CD4-positive, alpha-beta T cell (primary cell): ENCODE data around the gene COL24A1. TPM values are rescaled to one million over a fixed set of nuclear protein-coding genes. Genes with fewer than 3 reads are reported as not detected.

Source experiments
- ATAC-seq: fragments of 200-7000 bp; cut with Tn5 transposase; one replicate; pipeline ENCODE4 v1.10.0; 2022; ENCODE audit warnings: mild to moderate bottlenecking; ENCODE audit not compliant: poor library complexity
- CTCF ChIA-PET: fragments of 350-600 bp; sonication (Branson Sonifier 250); formaldehyde crosslinking; loops from one replicate; lab custom pipeline; 2021; ENCODE audit warnings: antibody characterized with exemption, inconsistent platforms; lab: Charles Lee
- POLR2A ChIA-PET: fragments of 350-600 bp; sonication (Branson Sonifier 250); formaldehyde crosslinking; loops from one replicate; lab custom pipeline; 2021; ENCODE audit warnings: antibody characterized with exemption, inconsistent platforms; lab: Charles Lee
- DNase-seq, 14 experiments: peaks; one replicate each; pipeline ENCODE4 v3.0.0-alpha.2; 2013 to 2020; ENCODE audit warnings: mixed read lengths in 2 of 14
- H3K27ac ChIP-seq, 2 donors: one replicate each; pipeline versions ENCODE4 v1.5.1 to v1.7.0; 2013; ENCODE audit warnings: low read length in 2 of 2, low read depth in 1 of 2, mild to moderate bottlenecking in 1 of 2
- H3K27me3 ChIP-seq, 2 experiments: 1 replicate in 1 of 2; 2 replicates in 1 of 2; pipeline versions ENCODE4 v1.6.1 to v1.7.0; 2013; ENCODE audit warnings: low read length in 2 of 2, control low read depth in 1 of 2, mild to moderate bottlenecking in 1 of 2, moderate library complexity in 1 of 2; ENCODE audit not compliant: insufficient read depth in 2 of 2, control insufficient read depth in 1 of 2
- H3K36me3 ChIP-seq: one replicate; pipeline ENCODE4 v1.6.1; 2013; ENCODE audit warnings: low read length, control low read depth; ENCODE audit not compliant: insufficient read depth
- H3K4me1 ChIP-seq: one replicate; pipeline ENCODE4 v1.6.1; 2013; ENCODE audit warnings: low read length, control low read depth; ENCODE audit not compliant: insufficient read depth
- H3K4me3 ChIP-seq: one replicate; pipeline ENCODE4 v1.5.1; 2013; ENCODE audit warnings: mild to moderate bottlenecking, low read length, moderate library complexity
- H3K9me3 ChIP-seq, 2 experiments: 1 replicate in 1 of 2; 2 replicates in 1 of 2; pipeline versions ENCODE4 v1.6.1 to v1.7.0; 2013; ENCODE audit warnings: low read length in 2 of 2, mild to moderate bottlenecking in 2 of 2, control low read depth in 1 of 2, moderate library complexity in 1 of 2; ENCODE audit not compliant: control insufficient read depth in 1 of 2, insufficient read depth in 1 of 2
- H3K27ac Mint-ChIP-seq: one replicate; pipeline ENCODE4 v1.8.0; 2020; ENCODE audit warnings: mixed read lengths
- H3K27me3 Mint-ChIP-seq: one replicate; pipeline ENCODE4 v1.8.0; 2021; ENCODE audit warnings: mixed read lengths
- H3K36me3 Mint-ChIP-seq: one replicate; pipeline ENCODE4 v1.8.0; 2021; ENCODE audit warnings: low read depth, mixed read lengths
- H3K4me1 Mint-ChIP-seq: one replicate; pipeline ENCODE4 v1.8.0; 2021; ENCODE audit warnings: low read depth, mixed read lengths
- H3K4me3 Mint-ChIP-seq: one replicate; pipeline ENCODE4 v1.8.0; 2020; ENCODE audit warnings: mild to moderate bottlenecking, mixed read lengths
- H3K9me3 Mint-ChIP-seq: one replicate; pipeline ENCODE4 v1.8.0; 2020; ENCODE audit warnings: mixed read lengths
- CTCF ChIP-seq: fragments of 200-600 bp; IDR thresholded peaks from one replicate; pipeline ENCODE4 v1.8.0; 2022; ENCODE audit warnings: antibody characterized with exemption, mild to moderate bottlenecking
- intact Hi-C, 2 experiments: fragments of 100-400 bp; cut with DNase I in 1 of 2; cut with micrococcal nuclease in 1 of 2; formaldehyde crosslinking; loops; one replicate each; pipeline versions ENCODE4 v1.15.1 to v1.9.0; 2023 to 2025; cut with DNase I, micrococcal nuclease
- total RNA-seq, 174 experiments: library from RNA in 2 of 174; stranded (reverse) in 2 of 174; gene quantifications; one replicate each; pipeline ENCODE4 v1.2.3 and lab custom pipeline; 2021 to 2026

The COL24A1 gene
- total RNA-seq, 2 experiments from 2014 or later, result 0.25 TPM; not detected in 1

GRCh38 chr1:85847356-85847755 lies 309.2 kb downstream of the COL24A1 start:
- intact Hi-C loops, result no loop called here
- H3K9me3 Mint-ChIP-seq, result no peaks in the 10 kb centered on the region
- no peaks in the 10 kb centered on the region for H3K27me3 Mint-ChIP-seq
- DNase-seq (no peak), ATAC-seq (no peak)
- POLR2A ChIA-PET, result no interaction called here
- Histone ChIP-seq H3K9me3 (no peaks in the 10 kb centered on the region), H3K36me3 (no peaks in the 10 kb centered on the region), H3K27me3 (no peaks in the 10 kb centered on the region), H3K27ac (no peak overlapping the region), H3K4me1 (no peaks in the 10 kb centered on the region), H3K4me3 (no peak overlapping the region)
- H3K27ac Mint-ChIP-seq, result no peak overlapping the region
- CTCF ChIA-PET, result no interaction called here
- no peak overlapping the region for H3K4me3 Mint-ChIP-seq
- H3K36me3 Mint-ChIP-seq, result no peaks in the 10 kb centered on the region
- TF ChIP-seq CTCF, result no peak
- H3K4me1 Mint-ChIP-seq, result no peaks in the 10 kb centered on the region

- Mint-ChIP-seq H3K27ac (no peak overlapping the region), H3K9me3 (no peaks in the 10 kb centered on the region), H3K27me3 (no peaks in the 10 kb centered on the region), H3K4me1 (no peaks in the 10 kb centered on the region), H3K36me3 (no peaks in the 10 kb centered on the region), H3K4me3 (no peak overlapping the region)
- ATAC-seq, result no peak
- no peak for DNase-seq
- CTCF ChIA-PET, result no interaction called here
- Histone ChIP-seq H3K27ac (no peak overlapping the region), H3K4me3 (no peak overlapping the region), H3K27me3 (no peaks in the 10 kb centered on the region), H3K4me1 (no peaks in the 10 kb centered on the region), H3K36me3 (no peaks in the 10 kb centered on the region), H3K9me3 (no peaks in the 10 kb centered on the region)
- no peak for TF ChIP-seq CTCF
- intact Hi-C loops, result no loop called here
- POLR2A ChIA-PET, result no interaction called here
Measured at GRCh38 chr1:85846706-85847105, 309.9 kb downstream of the COL24A1 start.

- ATAC-seq (no peak), DNase-seq (no peak)
- no peaks in the 10 kb centered on the region for H3K36me3 ChIP-seq
- H3K9me3 ChIP-seq, result no peaks in the 10 kb centered on the region
- ChIA-PET CTCF (no interaction called here), POLR2A (no interaction called here)
- Mint-ChIP-seq H3K9me3 (no peaks in the 10 kb centered on the region), H3K27me3 (no peaks in the 10 kb centered on the region), H3K4me3 (no peak overlapping the region), H3K36me3 (no peaks in the 10 kb centered on the region), H3K4me1 (no peaks in the 10 kb centered on the region), H3K27ac (no peak overlapping the region)
- no peaks in the 10 kb centered on the region for H3K4me1 ChIP-seq
- intact Hi-C loops, result no loop called here
- no peak for TF ChIP-seq CTCF
- no peak overlapping the region for H3K27ac ChIP-seq
- no peak overlapping the region for H3K4me3 ChIP-seq
- H3K27me3 ChIP-seq, result no peaks in the 10 kb centered on the region
Measured at GRCh38 chr1:85839459-85839858, 317.1 kb downstream of the COL24A1 start.
